Smooth muscle cell of the brain vasculature (primary cell): ENCODE data around the gene STARD8.

Experiments
- DNase-seq: peaks from one replicate; pipeline ENCODE4 v3.0.0-alpha.2; 2012; ENCODE audit warnings: low read depth, low spot score

STARD8 gene

GRCh38 chrX:68749426-68749825, 102.0 kb downstream of the STARD8 start:
- DNase-seq: no peak

- DNase-seq: no peak
These were observed 102.8 kb downstream of the STARD8 start for GRCh38 chrX:68750316-68750715.

- DNase-seq: no peak
These were observed 103.9 kb downstream of the STARD8 start for GRCh38 chrX:68751372-68751771.

- DNase-seq: no peak
These were observed 105.8 kb downstream of the STARD8 start for GRCh38 chrX:68753218-68753617.

GRCh38 chrX:68754406-68754805, 106.9 kb downstream of the STARD8 start:
- DNase-seq: no peak

GRCh38 chrX:68755616-68756125, 108.2 kb downstream of the STARD8 start:
- DNase-seq: no peak

GRCh38 chrX:68757331-68757730, 109.9 kb downstream of the STARD8 start:
- no peak for DNase-seq

- no peak for DNase-seq
These were observed 110.3 kb downstream of the STARD8 start for GRCh38 chrX:68757731-68758130.

- DNase-seq: no peak
These were observed 111.2 kb downstream of the STARD8 start for GRCh38 chrX:68758671-68759070.

GRCh38 chrX:68761086-68761485, 113.6 kb downstream of the STARD8 start:
- DNase-seq: no peak

- no peak for DNase-seq
These were observed 115.3 kb downstream of the STARD8 start for GRCh38 chrX:68762766-68763165.

- no peak for DNase-seq
These were observed 116.0 kb downstream of the STARD8 start for GRCh38 chrX:68763481-68763880.
